PC-9 (cell line): Measurements from ENCODE around the gene SLN. TPM values are rescaled to one million over a fixed set of nuclear protein-coding genes. Genes with fewer than 3 reads are reported as not detected.

ENCODE experiments used
- BruUV-seq: library from RNA; stranded (reverse); fragments of 400-500 nt; replicated peaks from 2 replicates; lab custom pipeline; 2021; lab: Mats Ljungman, UMichigan
- CTCF ChIA-PET: fragments of 300-600 bp; sonication (Branson Sonifier 250); formaldehyde crosslinking; loops from one replicate; lab custom pipeline; 2022; ENCODE audit warnings: antibody characterized with exemption; lab: Charles Lee
- POLR2A ChIA-PET: fragments of 300-600 bp; sonication (Branson Sonifier 250); formaldehyde crosslinking; loops from one replicate; lab custom pipeline; 2022; ENCODE audit warnings: antibody characterized with exemption; ENCODE audit not compliant: unreplicated experiment; lab: Charles Lee
- DNase-seq, 2 experiments: peaks; one replicate each; pipeline versions ENCODE4 v3.0.0 to v3.0.0-alpha.2; 2015 to 2022; ENCODE audit warnings: mixed read lengths in 1 of 2
- H2AFZ ChIP-seq: fragments of 200-600 bp; sonication (generic); 2 replicates; pipeline ENCODE4 v1.8.1; 2017; ENCODE audit warnings: antibody characterized with exemption
- H3F3A ChIP-seq: fragments of 200-600 bp; sonication (generic); 2 replicates; pipeline ENCODE4 v1.8.1; 2017; ENCODE audit warnings: antibody characterized with exemption, mild to moderate bottlenecking, low read depth; ENCODE audit not compliant: insufficient read depth
- H3K27ac ChIP-seq: fragments of 200-600 bp; sonication (generic); 2 replicates; pipeline ENCODE4 v1.6.1; 2016; ENCODE audit warnings: mixed run types
- H3K27me3 ChIP-seq: fragments of 200-600 bp; sonication (generic); 2 replicates; pipeline ENCODE4 v1.6.1; 2016; ENCODE audit warnings: low read depth, mixed run types; ENCODE audit not compliant: insufficient read depth
- H3K36me3 ChIP-seq: fragments of 200-600 bp; sonication (generic); 2 replicates; pipeline ENCODE4 v1.6.1; 2016; ENCODE audit warnings: low read depth, mixed run types
- H3K4me1 ChIP-seq: fragments of 200-600 bp; sonication (generic); replicated peaks from 2 replicates; pipeline ENCODE4 v1.6.1; 2016; ENCODE audit warnings: mixed run types; ENCODE audit not compliant: insufficient read depth
- H3K4me2 ChIP-seq: fragments of 200-600 bp; sonication (generic); 2 replicates; pipeline ENCODE4 v1.6.1; 2017; ENCODE audit warnings: mixed run types
- H3K4me3 ChIP-seq: fragments of 200-600 bp; sonication (generic); 2 replicates; pipeline ENCODE4 v1.6.1; 2016; ENCODE audit warnings: mixed run types
- H3K79me2 ChIP-seq: fragments of 200-600 bp; sonication (generic); 2 replicates; pipeline ENCODE4 v1.6.1; 2017; ENCODE audit warnings: low read depth, mixed run types
- H3K9me2 ChIP-seq: fragments of 200-600 bp; sonication (generic); 2 replicates; pipeline ENCODE4 v1.8.1; 2017; ENCODE audit warnings: mild to moderate bottlenecking; ENCODE audit not compliant: insufficient read depth
- H3K9me3 ChIP-seq: fragments of 200-600 bp; sonication (generic); 2 replicates; pipeline ENCODE4 v1.8.1; 2016; ENCODE audit warnings: low read depth; ENCODE audit not compliant: insufficient read depth
- H4K20me1 ChIP-seq: fragments of 200-600 bp; sonication (generic); 2 replicates; pipeline ENCODE4 v1.8.1; 2017; ENCODE audit not compliant: insufficient read depth
- CTCF ChIP-seq: fragments of 200-600 bp; sonication (generic); conservative IDR thresholded peaks from 2 replicates; pipeline ENCODE4 v1.6.1; 2017; ENCODE audit warnings: mixed run types, antibody characterized with exemption, mild to moderate bottlenecking, moderate library complexity
- EZH2 ChIP-seq: fragments of 200-600 bp; sonication (generic); IDR thresholded peaks from 2 replicates; pipeline ENCODE4 v1.8.0; 2017; ENCODE audit warnings: antibody characterized with exemption, low read depth
- intact Hi-C: fragments of 100-400 bp; cut with micrococcal nuclease; formaldehyde crosslinking; loops from one replicate; pipeline ENCODE4 v1.10.0; 2022; ENCODE audit not compliant: unreplicated experiment
- total RNA-seq: library from RNA; stranded (reverse); gene quantifications from 2 replicates; pipeline ENCODE4 v1.2.3, GENCODE V29; 2021

SLN gene
- total RNA-seq, 1 experiment from 2014 or later = not detected

GRCh38 chr11:107695446-107695845, 16.4 kb downstream of the SLN start:
- ChIA-PET CTCF (no interaction called here), POLR2A (no interaction called here)
- no peaks in the 10 kb centered on the region for H3K9me3 ChIP-seq
- DNase-seq = no peak
- H3K4me2 ChIP-seq = no peak overlapping the region
- H3K36me3 ChIP-seq = no peaks in the 10 kb centered on the region
- no peaks in the 10 kb centered on the region for H3K27me3 ChIP-seq
- no peak overlapping the region for H2AFZ ChIP-seq
- H3F3A ChIP-seq = peaks cover 11% of the 10 kb centered on the region
- no peak overlapping the region for H3K4me3 ChIP-seq
- peaks cover 12% of the 10 kb centered on the region for H3K4me1 ChIP-seq
- H3K79me2 ChIP-seq = no peaks in the 10 kb centered on the region
- no peak overlapping the region for H3K27ac ChIP-seq
- TF ChIP-seq CTCF = no peak
- TF ChIP-seq EZH2 = no peak
- no peaks in the 10 kb centered on the region for H4K20me1 ChIP-seq
- no peaks in the 10 kb centered on the region; the same call in 1 of the 2 replicates for H3K9me2 ChIP-seq
- BruUV-seq = no TSS peak
- intact Hi-C loops = no loop called here

GRCh38 chr11:107691000-107691750, 20.7 kb downstream of the SLN start:
- Histone ChIP-seq H3K9me2 (no peaks in the 10 kb centered on the region; the same call in 1 of the 2 replicates), H3K36me3 (no peaks in the 10 kb centered on the region), H4K20me1 (no peaks in the 10 kb centered on the region), H3K4me2 (no peak overlapping the region), H2AFZ (0 out of 2 replicates have a peak overlapping the region, but pooled peaks have one; percentile 12), H3K4me3 (no peak overlapping the region), H3K4me1 (peaks cover 9% of the 10 kb centered on the region), H3K27me3 (no peaks in the 10 kb centered on the region), H3K79me2 (no peaks in the 10 kb centered on the region), H3F3A (peaks cover 6% of the 10 kb centered on the region), H3K9me3 (no peaks in the 10 kb centered on the region), H3K27ac (no peak overlapping the region)
- TF ChIP-seq CTCF (no peak), EZH2 (no peak)
- no TSS peak for BruUV-seq
- DNase-seq = no peak
- CTCF ChIA-PET = no interaction called here
- intact Hi-C loops = loop anchor here (5.0 kb wide), 1 partner anchor 81 kb away; no protein-coding TSS in a partner anchor
- POLR2A ChIA-PET = no interaction called here

- no peak overlapping the region for H3K4me3 ChIP-seq
- H4K20me1 ChIP-seq = no peaks in the 10 kb centered on the region
- CTCF ChIA-PET = interaction anchor here (0.6 to 1.2 kb wide), 5 partner anchors 81 to 140 kb away, joined by 3 to 8 read pairs (median 4); no protein-coding TSS in a partner anchor
- H3K27me3 ChIP-seq = no peaks in the 10 kb centered on the region
- H3K9me3 ChIP-seq = no peaks in the 10 kb centered on the region
- H3F3A ChIP-seq = no peaks in the 10 kb centered on the region
- no peak overlapping the region for H3K27ac ChIP-seq
- H3K4me2 ChIP-seq = peak overlapping the region; percentile 36
- no peaks in the 10 kb centered on the region for H3K4me1 ChIP-seq
- no TSS peak for BruUV-seq
- H3K79me2 ChIP-seq = no peaks in the 10 kb centered on the region
- TF ChIP-seq EZH2 (no peak), CTCF (peak; percentile 91)
- intact Hi-C loops = loop anchor here (1.0 to 5.0 kb wide), 4 partner anchors 83 to 140 kb away; no protein-coding TSS in a partner anchor
- H3K36me3 ChIP-seq = no peaks in the 10 kb centered on the region
- DNase-seq = peak; percentile 50 to 51
- H2AFZ ChIP-seq = 0 out of 2 replicates have a peak overlapping the region, but pooled peaks have one; percentile 0
- no peaks in the 10 kb centered on the region for H3K9me2 ChIP-seq
- POLR2A ChIA-PET = no interaction called here
These were observed 22.3 kb downstream of the SLN start for GRCh38 chr11:107689317-107690202.
